ENCODE measurements around the gene TGM6. TPM values are rescaled to one million over a fixed set of nuclear protein-coding genes. Genes with fewer than 3 reads are reported as not detected.

The TGM6 gene
- total RNA-seq, 1 experiment from 2014 or later: not detected

DNA sequence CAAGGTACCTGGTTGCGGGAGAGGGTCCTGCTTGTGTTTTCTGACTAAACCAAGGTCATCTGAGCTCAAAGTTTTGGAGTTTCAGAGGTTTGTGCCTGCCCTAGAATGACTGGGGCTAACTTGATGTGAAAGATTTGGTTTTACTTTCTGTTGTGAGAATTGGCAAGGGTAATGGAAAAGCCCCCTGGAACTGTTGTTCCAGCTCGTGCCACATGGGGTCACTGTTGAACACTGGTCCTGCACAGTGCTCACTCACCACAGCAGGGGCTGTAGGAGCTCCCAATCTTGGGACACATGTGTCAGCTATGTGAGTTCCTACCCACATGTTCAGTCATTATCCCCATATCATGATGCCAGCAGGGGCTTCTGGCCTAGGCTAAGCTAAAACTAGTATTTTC lies 6.5 kb downstream of the TGM6 start:
- peak; percentile 48 for DNase-seq
- intact Hi-C loops (cut with micrococcal nuclease; ENCODE audit: unreplicated experiment): no loop called here

DNA sequence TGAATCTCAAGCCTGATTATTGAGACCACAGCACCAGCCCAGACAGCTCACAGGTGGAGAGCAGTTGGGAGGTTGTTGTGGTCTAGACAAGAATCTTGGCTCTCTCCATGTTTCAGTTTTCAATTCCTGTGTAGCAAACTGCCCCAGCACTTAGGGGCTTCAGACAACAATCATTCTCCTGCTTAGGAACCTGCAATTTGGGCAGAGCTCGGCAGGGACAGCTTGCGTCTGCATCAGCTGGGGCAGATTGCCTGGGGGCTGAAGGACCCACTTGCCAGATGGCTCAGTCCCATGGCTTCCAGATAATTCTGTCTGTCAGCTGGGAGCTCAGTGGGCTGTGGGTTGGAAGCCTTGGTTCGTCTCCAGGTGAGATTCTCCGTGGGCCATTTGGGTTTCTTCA lies 6.9 kb downstream of the TGM6 start:
- intact Hi-C loops (cut with micrococcal nuclease; ENCODE audit: unreplicated experiment): no loop called here
- Mint-ChIP-seq H3K36me3 (ENCODE audit: insufficient read depth, unreplicated experiment) (no peaks in the 10 kb centered on the region), H3K9me3 (ENCODE audit: low read depth, unreplicated experiment) (peaks cover 2% of the 10 kb centered on the region), H3K27me3 (ENCODE audit: unreplicated experiment) (peaks cover 63% of the 10 kb centered on the region), H3K27ac (ENCODE audit: unreplicated experiment) (no peak overlapping the region), H3K4me3 (ENCODE audit: low read depth, unreplicated experiment) (no peak overlapping the region), H3K4me1 (ENCODE audit: low read depth, unreplicated experiment) (no peaks in the 10 kb centered on the region)
- BruUV-seq (replicated peaks): no TSS peak
- CTCF ChIA-PET: interaction anchor here (0.7 to 1.8 kb wide), 3 partner anchors 68 to 286 kb away, joined by 3 to 8 read pairs (median 4); no protein-coding TSS in a partner anchor
- TF ChIP-seq, protein P1, sequence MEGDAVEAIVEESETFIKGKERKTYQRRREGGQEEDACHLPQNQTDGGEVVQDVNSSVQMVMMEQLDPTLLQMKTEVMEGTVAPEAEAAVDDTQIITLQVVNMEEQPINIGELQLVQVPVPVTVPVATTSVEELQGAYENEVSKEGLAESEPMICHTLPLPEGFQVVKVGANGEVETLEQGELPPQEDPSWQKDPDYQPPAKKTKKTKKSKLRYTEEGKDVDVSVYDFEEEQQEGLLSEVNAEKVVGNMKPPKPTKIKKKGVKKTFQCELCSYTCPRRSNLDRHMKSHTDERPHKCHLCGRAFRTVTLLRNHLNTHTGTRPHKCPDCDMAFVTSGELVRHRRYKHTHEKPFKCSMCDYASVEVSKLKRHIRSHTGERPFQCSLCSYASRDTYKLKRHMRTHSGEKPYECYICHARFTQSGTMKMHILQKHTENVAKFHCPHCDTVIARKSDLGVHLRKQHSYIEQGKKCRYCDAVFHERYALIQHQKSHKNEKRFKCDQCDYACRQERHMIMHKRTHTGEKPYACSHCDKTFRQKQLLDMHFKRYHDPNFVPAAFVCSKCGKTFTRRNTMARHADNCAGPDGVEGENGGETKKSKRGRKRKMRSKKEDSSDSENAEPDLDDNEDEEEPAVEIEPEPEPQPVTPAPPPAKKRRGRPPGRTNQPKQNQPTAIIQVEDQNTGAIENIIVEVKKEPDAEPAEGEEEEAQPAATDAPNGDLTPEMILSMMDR (IDR thresholded peaks at IDR 0.05; ENCODE audit: unreplicated experiment): no peak
- DNase-seq: no peak

More for the DNA sequence above, 6.5 kb downstream of the TGM6 start:
- Mint-ChIP-seq H3K27me3 (ENCODE audit: unreplicated experiment) (peaks cover 61% of the 10 kb centered on the region), H3K36me3 (ENCODE audit: insufficient read depth, unreplicated experiment) (no peaks in the 10 kb centered on the region), H3K4me1 (ENCODE audit: low read depth, unreplicated experiment) (no peaks in the 10 kb centered on the region), H3K4me3 (ENCODE audit: low read depth, unreplicated experiment) (no peak overlapping the region), H3K9me3 (ENCODE audit: low read depth, unreplicated experiment) (peaks cover 2% of the 10 kb centered on the region), H3K27ac (ENCODE audit: unreplicated experiment) (no peak overlapping the region)
- TF ChIP-seq, protein P1 (IDR thresholded peaks at IDR 0.05; ENCODE audit: unreplicated experiment): peak; percentile 41
- no TSS peak for BruUV-seq (replicated peaks)
- CTCF ChIA-PET: interaction anchor here (0.7 to 1.8 kb wide), 3 partner anchors 69 to 287 kb away, joined by 3 to 8 read pairs (median 4); no protein-coding TSS in a partner anchor

DNA sequence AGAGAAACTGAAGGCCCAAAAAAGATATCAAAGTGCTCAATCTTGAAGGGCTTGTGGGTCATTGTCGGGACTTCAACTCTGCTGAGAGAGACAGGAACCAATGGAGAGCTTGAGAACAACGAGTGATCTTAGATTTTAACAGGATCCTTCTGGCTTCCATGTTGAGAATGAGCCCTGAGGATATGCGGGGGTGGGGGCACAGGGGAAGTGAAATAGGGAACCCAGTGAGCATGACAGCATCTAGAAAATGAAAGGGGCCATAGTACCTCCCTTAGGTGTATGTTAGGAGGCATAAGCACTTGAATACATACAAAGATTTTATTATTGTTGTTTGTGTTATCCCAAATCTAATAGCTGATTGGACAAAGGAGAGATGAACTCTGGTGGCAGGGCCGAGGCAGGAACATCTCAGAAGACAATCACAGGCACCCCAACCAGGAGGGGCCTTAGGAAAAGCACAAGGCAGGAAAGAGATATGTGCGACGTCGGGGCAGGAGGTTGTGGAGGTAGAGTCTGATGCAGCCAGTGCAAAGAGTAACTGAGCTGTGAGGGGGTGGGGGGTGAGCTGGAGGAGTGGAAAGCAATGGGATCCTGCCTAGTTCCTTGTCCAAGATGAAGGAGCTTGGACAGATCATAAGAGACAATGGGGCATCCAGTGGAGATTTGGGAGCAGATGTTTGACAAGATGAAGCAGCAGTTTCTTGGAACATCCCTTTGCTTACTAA lies 10.4 kb downstream of the TGM6 start:
- Mint-ChIP-seq H3K36me3 (ENCODE audit: insufficient read depth, unreplicated experiment) (no peaks in the 10 kb centered on the region), H3K27me3 (ENCODE audit: unreplicated experiment) (peaks cover 42% of the 10 kb centered on the region), H3K4me1 (ENCODE audit: low read depth, unreplicated experiment) (no peaks in the 10 kb centered on the region), H3K4me3 (ENCODE audit: low read depth, unreplicated experiment) (no peak overlapping the region), H3K9me3 (ENCODE audit: low read depth, unreplicated experiment) (no peaks in the 10 kb centered on the region), H3K27ac (ENCODE audit: unreplicated experiment) (no peak overlapping the region)
- BruUV-seq (replicated peaks): no TSS peak
- no peak for DNase-seq
- intact Hi-C loops (cut with micrococcal nuclease; ENCODE audit: unreplicated experiment): no loop called here
- CTCF ChIA-PET: no interaction called here
- TF ChIP-seq, protein P1 (IDR thresholded peaks at IDR 0.05; ENCODE audit: unreplicated experiment): no peak

DNA sequence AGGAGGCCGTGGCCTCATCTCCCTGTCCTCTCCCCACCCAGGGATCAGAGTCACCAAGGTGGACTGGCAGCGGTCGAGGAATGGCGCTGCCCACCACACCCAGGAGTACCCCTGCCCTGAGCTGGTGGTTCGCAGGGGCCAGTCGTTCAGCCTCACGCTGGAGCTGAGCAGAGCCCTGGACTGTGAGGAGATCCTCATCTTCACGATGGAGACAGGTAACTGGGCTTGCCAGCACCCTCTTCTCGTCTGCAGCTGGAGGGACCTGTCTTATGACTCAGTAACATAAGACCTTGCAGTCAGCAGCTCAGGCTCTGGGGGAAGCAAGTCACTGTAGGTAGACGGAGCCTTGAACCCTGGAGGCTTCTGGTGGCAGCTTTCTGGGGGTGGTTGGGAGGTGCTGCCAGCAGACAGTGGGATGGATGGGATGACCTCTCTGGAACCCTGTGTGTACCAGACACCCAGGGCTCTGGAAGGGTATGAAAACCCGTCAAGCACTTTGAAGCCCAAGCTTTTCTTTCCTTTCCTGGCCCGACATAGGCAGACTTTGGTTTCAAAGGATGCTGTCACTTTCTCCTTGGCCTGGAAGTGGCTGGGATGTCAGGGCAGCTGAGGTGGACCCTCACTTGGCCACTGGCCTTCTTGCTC lies 13.8 kb downstream of the TGM6 start:
- TF ChIP-seq, protein P1 (IDR thresholded peaks at IDR 0.05; ENCODE audit: unreplicated experiment): no peak
- no peaks in the 10 kb centered on the region for H3K36me3 Mint-ChIP-seq (ENCODE audit: insufficient read depth, unreplicated experiment)
- CTCF ChIA-PET: no interaction called here
- H3K27me3 Mint-ChIP-seq (ENCODE audit: unreplicated experiment): peaks cover 41% of the 10 kb centered on the region
- intact Hi-C loops (cut with micrococcal nuclease; ENCODE audit: unreplicated experiment): no loop called here
- H3K4me3 Mint-ChIP-seq (ENCODE audit: low read depth, unreplicated experiment): no peak overlapping the region
- no peak for DNase-seq
- H3K4me1 Mint-ChIP-seq (ENCODE audit: low read depth, unreplicated experiment): no peaks in the 10 kb centered on the region
- no peak overlapping the region for H3K27ac Mint-ChIP-seq (ENCODE audit: unreplicated experiment)
- no TSS peak for BruUV-seq (replicated peaks)
- H3K9me3 Mint-ChIP-seq (ENCODE audit: low read depth, unreplicated experiment): no peaks in the 10 kb centered on the region

All from Calu3 (cell line).